ENCODE data around the gene NCF4. TPM values are rescaled to one million over a fixed set of nuclear protein-coding genes. Genes with fewer than 3 reads are reported as not detected.

The NCF4 gene
- total and polyA plus RNA-seq, 2 of the 4 experiments (the other 2 are of a cell fraction), result not detected

DNA sequence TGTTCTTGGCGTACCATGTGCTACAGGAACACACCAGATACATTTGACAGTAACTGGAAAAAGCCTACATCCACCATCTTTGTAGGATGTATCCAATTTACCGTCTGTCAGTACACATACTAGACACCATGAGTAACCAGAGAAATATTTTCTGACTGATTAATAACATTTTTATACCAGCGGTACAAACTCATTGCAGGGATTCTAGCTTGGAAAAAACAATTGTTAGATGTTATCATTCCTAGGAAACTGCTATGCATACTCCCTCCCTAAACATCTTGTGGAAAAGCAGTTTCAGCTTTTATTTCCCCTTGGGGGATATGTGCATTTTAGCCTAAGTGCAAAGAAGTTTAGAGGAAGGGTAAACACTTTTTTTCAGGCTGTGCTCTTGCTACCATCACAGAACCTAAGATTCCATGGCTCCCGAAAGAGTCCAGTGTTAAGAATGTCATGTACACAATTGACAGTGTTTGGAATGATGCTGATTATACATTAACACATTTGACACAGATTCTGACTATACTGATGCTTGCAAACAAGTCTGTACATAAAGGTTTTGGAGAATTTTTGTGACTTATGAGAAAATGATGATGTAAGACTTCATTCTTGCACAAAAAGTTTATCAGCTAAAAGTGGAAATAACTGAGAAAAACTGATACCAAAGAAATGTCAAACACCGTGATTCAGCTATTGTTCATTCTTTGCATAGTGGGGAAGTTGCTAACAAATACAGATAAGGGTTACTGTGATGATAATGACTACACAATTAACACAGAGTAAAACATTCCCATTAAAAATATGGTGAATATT is 23.7 kb downstream of the NCF4 start:
- CTCF ChIA-PET, result interaction anchor here (0.6 kb wide), 1 partner anchor 618 kb away, joined by 3 read pairs; no protein-coding TSS in a partner anchor
- H3K9me1 ChIP-seq (ENCODE audit: insufficient read depth, low read length), result no peaks in the 10 kb centered on the region
- DNase-seq, result no peak
- peaks cover 11% of the 10 kb centered on the region for H3K27me3 ChIP-seq (ENCODE audit: control insufficient read depth, insufficient read depth, low read length)
- H4K91ac ChIP-seq (ENCODE audit: insufficient read depth, low read depth, low read length), result no peak overlapping the region
- no peak overlapping the region for H3K14ac ChIP-seq (replicated peaks; ENCODE audit: low read depth, low read length)
- dilution Hi-C loops (cut with HindIII; ENCODE audit: low sequenced_read_pairs, unreplicated experiment), result no loop called here
- no peaks in the 10 kb centered on the region for H3K4me1 ChIP-seq (ENCODE audit: control insufficient read depth, insufficient read depth, low read length)
- no peak overlapping the region for H2AK9ac ChIP-seq (replicated peaks; ENCODE audit: low read depth, low read length, poor library complexity)
- POLR2A ChIA-PET (ENCODE audit: unreplicated experiment), result no interaction called here
- no peak overlapping the region for H3K18ac ChIP-seq (ENCODE audit: low read depth, low read length)
- peaks cover 2% of the 10 kb centered on the region; the same call in 1 of the 2 replicates for H3K9me3 ChIP-seq (ENCODE audit: control insufficient read depth, insufficient read depth, low read length)
- no peak overlapping the region for H4K8ac ChIP-seq (ENCODE audit: low read depth in 2 of 2, low read length in 2 of 2)
- no peaks in the 10 kb centered on the region for H3K79me1 ChIP-seq (ENCODE audit: low read depth in 1 of 2, low read length in 2 of 2)
- H4K5ac ChIP-seq (ENCODE audit: low read depth, low read length), result no peak overlapping the region
- no TSS peak for BruUV-seq (replicated peaks)
- no peaks in the 10 kb centered on the region for H3K36me3 ChIP-seq (ENCODE audit: control insufficient read depth, insufficient read depth, low read length)
- H3K27ac ChIP-seq (ENCODE audit: insufficient read depth, low read length), result no peak overlapping the region
- H2BK20ac ChIP-seq (ENCODE audit: low read depth, low read length), result no peak overlapping the region
- no peak overlapping the region for H2AFZ ChIP-seq (replicated peaks; ENCODE audit: low read length, poor library complexity)
- H2BK5ac ChIP-seq (ENCODE audit: low read depth, low read length, poor library complexity, severe bottlenecking), result no peak overlapping the region
- in situ Hi-C loops (cut with MboI; ENCODE audit: low sequenced_read_pairs), result no loop called here
- TF ChIP-seq, protein P1, sequence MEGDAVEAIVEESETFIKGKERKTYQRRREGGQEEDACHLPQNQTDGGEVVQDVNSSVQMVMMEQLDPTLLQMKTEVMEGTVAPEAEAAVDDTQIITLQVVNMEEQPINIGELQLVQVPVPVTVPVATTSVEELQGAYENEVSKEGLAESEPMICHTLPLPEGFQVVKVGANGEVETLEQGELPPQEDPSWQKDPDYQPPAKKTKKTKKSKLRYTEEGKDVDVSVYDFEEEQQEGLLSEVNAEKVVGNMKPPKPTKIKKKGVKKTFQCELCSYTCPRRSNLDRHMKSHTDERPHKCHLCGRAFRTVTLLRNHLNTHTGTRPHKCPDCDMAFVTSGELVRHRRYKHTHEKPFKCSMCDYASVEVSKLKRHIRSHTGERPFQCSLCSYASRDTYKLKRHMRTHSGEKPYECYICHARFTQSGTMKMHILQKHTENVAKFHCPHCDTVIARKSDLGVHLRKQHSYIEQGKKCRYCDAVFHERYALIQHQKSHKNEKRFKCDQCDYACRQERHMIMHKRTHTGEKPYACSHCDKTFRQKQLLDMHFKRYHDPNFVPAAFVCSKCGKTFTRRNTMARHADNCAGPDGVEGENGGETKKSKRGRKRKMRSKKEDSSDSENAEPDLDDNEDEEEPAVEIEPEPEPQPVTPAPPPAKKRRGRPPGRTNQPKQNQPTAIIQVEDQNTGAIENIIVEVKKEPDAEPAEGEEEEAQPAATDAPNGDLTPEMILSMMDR (conservative IDR thresholded peaks at IDR 0.05; ENCODE audit: low read depth, low read length), result no peak
- TF ChIP-seq MXI1 (IDR thresholded peaks at IDR 0.05; ENCODE audit: borderline replicate concordance, low read depth, low read length) (no peak), MAFK (IDR thresholded peaks at IDR 0.05; ENCODE audit: low read depth, low read length) (no peak), RCOR1 (IDR thresholded peaks at IDR 0.05; ENCODE audit: insufficient replicate concordance, low read length) (no peak), BHLHE40 (IDR thresholded peaks at IDR 0.05; ENCODE audit: low read depth, low read length) (no peak), NFE2L2 (IDR thresholded peaks at IDR 0.05; ENCODE audit: low read depth, low read length) (no peak), RAD21 (IDR thresholded peaks at IDR 0.05; ENCODE audit: low read length) (no peak)
- TF ChIP-seq, protein P2, sequence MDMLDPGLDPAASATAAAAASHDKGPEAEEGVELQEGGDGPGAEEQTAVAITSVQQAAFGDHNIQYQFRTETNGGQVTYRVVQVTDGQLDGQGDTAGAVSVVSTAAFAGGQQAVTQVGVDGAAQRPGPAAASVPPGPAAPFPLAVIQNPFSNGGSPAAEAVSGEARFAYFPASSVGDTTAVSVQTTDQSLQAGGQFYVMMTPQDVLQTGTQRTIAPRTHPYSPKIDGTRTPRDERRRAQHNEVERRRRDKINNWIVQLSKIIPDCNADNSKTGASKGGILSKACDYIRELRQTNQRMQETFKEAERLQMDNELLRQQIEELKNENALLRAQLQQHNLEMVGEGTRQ (IDR thresholded peaks at IDR 0.05; ENCODE audit: low read depth, low read length), result no peak
- no peak overlapping the region for H3K23ac ChIP-seq (ENCODE audit: low read depth, low read length)
- H4K20me1 ChIP-seq (ENCODE audit: insufficient read depth, low read length), result no peaks in the 10 kb centered on the region
- no peak for ATAC-seq (ENCODE audit: low read depth)
- no peak overlapping the region for H2BK120ac ChIP-seq (ENCODE audit: low read depth, low read length)
- no peak overlapping the region for H2BK15ac ChIP-seq (ENCODE audit: low read depth, low read length)
- H3K4ac ChIP-seq (ENCODE audit: low read depth, low read length), result no peak overlapping the region
- no peak overlapping the region for H2AK5ac ChIP-seq (ENCODE audit: low read depth, low read length)
- H3K4me2 ChIP-seq (ENCODE audit: low read depth, low read length), result no peak overlapping the region
- no peak overlapping the region for H3K4me3 ChIP-seq (ENCODE audit: insufficient read depth, low read depth, low read length)
- WGBS, 2 experiments (ENCODE audit: extremely low coverage in 2 of 2, insufficient read length in 1 of 2), result no CpG with 5 or more reads among the region's 5 CpGs
- H3K56ac ChIP-seq (ENCODE audit: extremely low read depth, insufficient read depth, low read length), result no peak overlapping the region
- intact Hi-C loops (cut with micrococcal nuclease), result no loop called here
- no peak overlapping the region for H3K9ac ChIP-seq (ENCODE audit: low read depth, low read length)

Measured in IMR-90 (cell line).